ENCODE results near the gene CARD9.

The CARD9 gene

DNA sequence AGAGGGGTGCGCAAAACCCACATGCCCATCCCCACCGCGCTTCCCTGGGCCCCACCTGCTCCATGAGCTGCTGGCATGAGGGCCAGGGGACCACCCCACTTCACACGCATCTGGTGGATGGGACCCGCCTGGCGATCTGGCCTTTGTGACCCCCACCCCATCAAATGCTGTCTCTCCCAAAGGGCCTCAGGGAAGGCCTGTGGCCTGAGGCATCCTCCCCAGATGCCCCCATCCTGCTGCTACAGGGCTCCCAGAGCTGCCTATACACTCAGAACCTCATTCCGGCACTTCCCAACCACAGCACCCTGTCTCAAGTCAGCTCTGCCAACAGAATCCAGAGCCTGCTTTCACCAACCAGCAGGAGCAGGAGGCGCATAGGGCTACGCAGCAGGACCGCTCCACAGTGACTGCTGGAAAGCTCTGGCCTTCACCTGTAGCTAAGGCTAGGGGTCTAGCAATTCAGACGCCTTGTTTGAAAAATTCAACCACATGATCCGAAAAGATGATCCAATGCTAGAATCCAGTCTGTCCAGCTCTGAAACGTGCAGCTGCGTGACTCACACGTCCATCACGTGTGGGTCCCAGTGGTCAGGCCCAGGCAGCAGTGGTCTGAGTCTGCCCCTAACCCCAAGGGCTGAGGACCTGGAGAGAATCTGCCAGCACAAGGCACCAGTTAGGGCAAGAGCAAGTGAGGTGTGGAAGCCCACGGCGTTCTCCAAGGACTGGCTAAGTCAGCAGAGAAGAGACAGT is 27.9 kb upstream of the CARD9 start:
- no peak for DNase-seq (ENCODE audit: low read depth in 2 of 2)

DNA sequence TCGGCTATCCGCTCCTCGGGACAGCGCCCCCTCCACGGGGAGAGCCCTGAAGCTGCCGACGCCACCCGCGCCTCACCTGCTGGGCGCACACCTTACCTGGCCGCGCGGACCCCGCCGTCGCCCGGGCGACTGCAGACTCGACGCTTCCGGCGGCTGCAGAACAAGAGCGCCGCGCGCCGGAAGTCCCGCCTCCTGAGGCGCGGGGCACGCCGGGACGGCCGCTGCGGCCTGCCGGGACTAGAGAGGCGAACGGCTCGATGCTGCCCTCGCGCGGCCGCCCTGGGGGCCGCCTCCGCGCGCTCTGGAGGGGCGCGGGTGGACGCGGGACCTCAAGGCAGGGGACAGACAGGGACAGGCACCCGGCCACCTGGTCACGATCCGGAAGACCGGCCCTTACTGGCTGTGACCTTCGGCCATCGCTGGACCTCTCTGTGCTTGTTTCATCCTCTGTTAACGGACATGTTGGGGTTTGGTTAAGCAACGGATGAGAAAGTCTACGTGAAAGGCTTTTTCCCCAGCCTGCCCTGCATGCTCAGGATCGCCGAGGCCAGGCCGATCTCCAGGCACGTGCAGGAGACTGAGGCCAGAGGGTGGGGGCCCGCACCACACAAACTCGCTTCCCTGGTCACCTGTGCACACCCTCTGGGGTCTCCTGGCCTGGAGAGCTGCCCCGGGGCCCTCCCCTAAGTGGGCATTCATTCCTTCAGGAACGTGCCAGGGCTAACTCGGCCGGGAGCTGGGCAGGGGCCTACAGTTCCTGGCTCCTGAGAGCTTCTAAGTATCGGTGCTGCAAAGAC is 26.8 kb upstream of the CARD9 start, which contains the start of gene SNAPC4:
TSS of gene SNAPC4 (minus strand) at position 133 of the 797 bp plus-strand sequence. CDS start 1,742 bp downstream, outside the sequence.
- peak; percentile 64 to 82 for DNase-seq (ENCODE audit: low read depth in 2 of 2)

GRCh38 chr9:136399176-136400037 is 25.9 kb upstream of the CARD9 start:
- peak in 1 of 2 donors; percentile 46 for DNase-seq (ENCODE audit: low read depth in 2 of 2)

DNA sequence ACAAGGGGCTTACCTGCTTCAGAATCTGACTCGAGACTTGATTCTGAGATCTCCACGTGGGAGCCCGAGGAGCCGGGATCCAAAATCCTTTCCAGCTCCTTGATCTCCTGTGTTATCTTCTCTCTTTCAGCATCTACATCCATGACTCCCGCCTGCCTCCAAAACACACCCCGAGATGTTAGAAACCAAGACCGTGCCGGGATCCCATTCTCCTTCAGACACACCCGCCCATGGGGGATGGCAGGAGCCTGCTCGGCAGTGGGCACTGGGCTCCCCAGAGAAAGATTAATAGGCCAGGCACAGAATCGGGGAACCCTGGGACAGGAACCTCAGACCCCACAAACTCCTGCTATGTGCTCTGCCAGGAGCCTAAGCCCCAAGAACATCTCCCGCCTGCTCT is 24.8 kb upstream of the CARD9 start:
- no peak for DNase-seq (ENCODE audit: low read depth in 2 of 2)

GRCh38 chr9:136397643-136398042 is 24.2 kb upstream of the CARD9 start:
- DNase-seq (ENCODE audit: low read depth in 2 of 2): no peak

DNA sequence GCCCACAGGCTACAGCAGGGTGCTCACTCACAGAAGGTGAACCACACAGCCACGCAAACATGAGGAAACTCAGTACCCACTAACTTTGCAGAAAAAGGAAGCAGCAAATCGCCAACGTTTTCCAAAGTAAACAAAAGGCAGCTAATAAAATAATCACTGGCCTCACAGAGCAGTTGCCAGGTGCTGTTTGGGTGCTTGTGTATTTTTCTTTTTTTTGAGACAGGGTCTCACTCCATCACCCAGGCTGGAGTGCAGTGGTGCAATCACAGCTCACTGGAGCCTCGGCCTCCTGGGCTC is 22.7 kb upstream of the CARD9 start:
- no peak for DNase-seq (ENCODE audit: low read depth in 2 of 2)

DNA sequence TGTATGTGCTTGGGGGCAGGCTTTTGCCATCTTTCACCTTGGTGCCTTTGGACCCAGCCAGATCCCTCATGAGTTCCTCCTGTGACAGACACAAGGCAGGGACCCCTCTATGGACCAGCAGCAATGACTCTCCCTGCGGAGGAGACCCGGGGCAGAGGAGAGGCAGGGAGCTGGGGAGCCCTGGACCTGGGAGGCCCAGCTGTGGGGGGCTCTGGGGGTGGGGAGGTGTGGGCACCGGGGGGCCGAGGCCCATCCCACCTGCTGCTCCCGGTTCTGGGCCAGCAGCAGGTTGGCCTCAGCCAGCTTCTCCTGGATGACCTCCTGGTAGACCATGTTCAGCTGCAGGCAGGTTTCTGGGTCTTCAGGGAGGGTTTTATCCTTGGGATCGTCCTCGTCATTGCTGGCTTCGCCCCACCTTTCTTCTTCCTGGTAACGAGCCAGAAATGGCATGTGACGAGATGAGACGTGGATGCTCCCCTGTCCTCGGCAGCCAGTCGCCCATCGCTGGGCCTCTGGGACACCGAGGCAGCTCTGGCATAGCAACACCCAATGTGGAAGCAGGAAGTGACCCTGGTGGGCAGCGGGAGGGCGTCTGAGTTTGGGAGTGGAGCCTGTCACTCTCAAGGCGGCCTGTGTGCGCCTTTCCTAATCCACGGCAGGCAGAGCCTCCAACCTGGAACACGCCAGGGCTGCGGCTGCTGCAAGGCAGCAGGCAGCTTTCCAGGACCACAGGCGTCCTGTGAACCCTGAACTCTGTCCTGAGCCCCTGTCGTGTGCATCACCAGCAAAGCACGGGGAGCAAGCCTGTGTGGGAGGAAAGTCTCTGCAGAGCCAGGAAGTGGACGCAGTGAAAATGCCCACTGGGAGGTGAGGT is 22.1 kb upstream of the CARD9 start:
- DNase-seq (ENCODE audit: low read depth in 2 of 2): no peak

GRCh38 chr9:136395020-136395340 is 21.5 kb upstream of the CARD9 start:
- DNase-seq (ENCODE audit: low read depth in 2 of 2): no peak

- no peak for DNase-seq (ENCODE audit: low read depth in 2 of 2)
Measured at GRCh38 chr9:136394312-136395019, 21.0 kb upstream of the CARD9 start.

DNA sequence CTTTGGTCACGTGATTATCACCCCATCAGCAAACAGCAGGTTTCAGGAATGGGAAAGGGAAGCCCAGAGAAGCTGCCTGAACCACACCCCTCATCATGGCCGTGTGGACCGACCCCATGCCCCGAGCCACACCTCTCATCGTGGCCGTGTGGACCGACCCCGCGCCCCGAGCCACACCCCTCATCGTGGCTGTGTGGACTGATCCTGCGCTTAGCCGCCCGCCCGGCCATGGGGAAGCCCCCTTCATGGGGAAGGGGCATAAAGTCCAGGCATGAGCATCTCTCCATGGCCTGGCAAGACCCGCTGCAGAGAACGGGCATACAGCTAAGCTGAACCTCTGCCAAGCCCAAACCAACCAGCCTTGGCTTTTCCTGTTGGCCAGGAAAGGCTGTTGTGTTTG is 20.1 kb upstream of the CARD9 start:
- no peak for DNase-seq (ENCODE audit: low read depth in 2 of 2)

DNA sequence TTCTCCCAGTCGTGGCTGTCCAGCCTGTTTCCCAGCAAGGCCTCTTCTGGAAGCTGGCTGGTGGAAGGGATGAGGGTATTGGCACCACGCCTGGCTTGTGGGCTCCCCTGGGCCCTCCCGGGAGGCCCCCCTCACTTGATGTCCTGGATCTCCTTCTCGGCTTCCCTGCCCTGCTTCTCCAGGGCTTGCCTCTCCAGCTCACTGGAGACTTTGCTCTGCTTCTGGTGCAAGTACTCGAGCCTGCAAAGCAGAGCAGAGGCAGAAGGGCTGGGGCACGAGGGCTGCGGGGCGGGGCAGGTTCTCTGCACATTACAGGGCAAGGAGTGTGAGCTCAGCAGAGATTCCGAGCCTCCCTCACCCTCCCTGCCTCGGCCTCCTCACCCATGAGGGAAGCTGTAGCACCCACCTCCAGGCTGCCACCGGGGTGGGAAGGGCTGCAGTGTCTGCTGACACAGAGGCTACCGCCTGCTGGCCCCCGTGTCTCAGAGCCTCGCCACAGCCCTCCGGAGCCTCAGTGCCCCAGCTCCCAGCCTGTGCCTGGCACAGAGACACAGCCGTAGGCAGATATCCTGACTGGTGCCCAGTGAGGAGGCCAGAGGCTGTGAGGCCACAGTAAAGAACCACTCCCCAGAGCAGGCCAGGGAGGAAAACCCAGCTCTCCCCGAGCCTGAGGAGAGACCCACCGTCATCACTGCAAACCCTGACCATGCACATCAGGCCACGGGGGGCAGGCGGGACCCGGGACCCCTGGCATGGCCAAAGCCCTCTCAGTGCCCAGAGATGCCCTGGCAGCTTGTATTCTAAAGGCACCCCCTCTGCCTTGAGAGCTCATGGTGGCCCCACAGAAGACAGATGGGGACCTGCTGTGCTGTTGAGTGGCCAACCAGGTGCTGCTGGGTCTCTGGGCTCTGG is 19.3 kb upstream of the CARD9 start:
- DNase-seq (ENCODE audit: low read depth in 2 of 2): no peak

GRCh38 chr9:136391737-136392537 is 18.5 kb upstream of the CARD9 start:
- no peak for DNase-seq (ENCODE audit: low read depth in 2 of 2)

DNA sequence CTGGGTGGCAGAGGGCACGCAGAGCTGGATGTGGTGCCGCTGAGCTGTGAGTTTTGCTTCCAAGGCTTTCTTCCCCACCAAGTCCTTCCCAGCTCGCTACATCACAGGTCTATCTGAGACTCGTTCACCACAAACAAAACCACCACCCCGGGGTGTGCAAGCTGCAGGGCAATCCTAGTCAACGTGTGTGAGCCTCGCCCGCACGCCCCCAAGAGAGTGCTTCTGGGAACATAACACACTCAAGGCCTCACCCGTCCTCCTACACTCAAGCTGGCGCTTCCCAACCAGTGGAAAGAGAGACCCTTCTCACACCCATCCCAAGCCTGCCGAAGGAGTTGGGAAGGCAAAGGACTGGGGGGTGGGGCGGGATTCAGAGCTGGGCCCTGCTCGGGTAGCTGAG is 15.9 kb upstream of the CARD9 start:
- no peak for DNase-seq (ENCODE audit: low read depth in 2 of 2)

GRCh38 chr9:136387217-136387616 is 13.7 kb upstream of the CARD9 start:
- no peak for DNase-seq (ENCODE audit: low read depth in 2 of 2)

- no peak for DNase-seq (ENCODE audit: low read depth in 2 of 2)
Measured at GRCh38 chr9:136386018-136386417, 12.5 kb upstream of the CARD9 start.

DNA sequence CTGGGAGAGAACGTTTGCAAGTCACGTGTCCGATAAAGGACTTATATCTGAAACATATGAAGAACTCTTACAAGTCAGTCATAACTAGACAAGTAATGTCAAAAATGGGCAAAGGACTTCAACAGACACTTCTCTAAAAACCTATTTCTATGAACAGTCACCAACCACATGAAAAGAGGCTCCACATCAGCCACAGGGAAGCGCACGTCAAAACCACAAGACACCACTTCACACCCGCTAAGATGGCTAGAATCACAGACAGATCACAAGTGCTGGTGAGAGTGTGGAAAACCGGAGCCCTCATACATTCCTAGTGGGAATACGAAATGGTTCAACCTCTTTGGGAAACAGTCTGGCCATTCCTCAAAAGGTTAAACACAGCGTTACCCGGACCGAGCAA is 11.5 kb upstream of the CARD9 start:
- peak in 1 of 2 donors; percentile 17 for DNase-seq (ENCODE audit: low read depth in 2 of 2)

GRCh38 chr9:136383436-136383835 is 10.0 kb upstream of the CARD9 start:
- DNase-seq (ENCODE audit: low read depth in 2 of 2): no peak

DNA sequence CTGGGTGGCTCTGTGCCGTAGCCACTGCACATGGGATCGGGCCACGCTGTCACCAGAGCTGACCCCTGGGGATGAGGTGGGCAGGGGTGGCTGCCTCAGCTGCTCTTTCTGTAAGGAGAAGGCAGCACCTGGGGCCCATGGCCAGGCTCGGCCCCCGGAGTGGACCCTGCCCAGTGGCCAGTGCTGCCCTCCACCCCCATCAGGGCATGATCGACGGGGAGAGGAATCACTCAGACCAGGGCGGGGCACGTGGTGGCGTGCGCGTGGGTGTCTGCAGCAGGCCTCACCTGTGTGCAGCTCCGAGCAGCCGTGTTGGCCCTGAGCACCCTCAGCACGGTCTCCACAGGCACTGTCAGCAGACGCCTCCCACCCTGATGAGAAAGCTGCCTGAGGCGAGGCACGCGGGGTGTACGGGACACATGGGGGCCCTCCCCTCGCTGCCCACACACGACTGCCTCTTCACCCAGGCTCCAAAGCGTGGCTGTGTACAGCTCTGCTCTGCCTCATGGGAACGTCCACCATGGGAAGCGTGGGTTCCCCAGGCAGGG is 8.6 kb upstream of the CARD9 start:
- no peak for DNase-seq (ENCODE audit: low read depth in 2 of 2)

GRCh38 chr9:136381311-136381710 is 7.8 kb upstream of the CARD9 start:
- DNase-seq (ENCODE audit: low read depth in 2 of 2): no peak
